Transverse colon (tissue), 3 donors: ENCODE data around the gene MYO7B.

Source experiments
- CTCF ChIP-seq, 5 experiments: fragments of 200-600 bp in 3 of 5; fragments of 450-650 bp in 2 of 5; sonication (generic) in 3 of 5; IDR thresholded peaks; 1 replicate in 2 of 5; 2 replicates in 3 of 5; pipeline ENCODE4 v1.5.1; 2016 to 2017; ENCODE audit warnings: antibody characterized with exemption in 5 of 5, inconsistent platforms in 3 of 5, mild to moderate bottlenecking in 2 of 5, moderate library complexity in 1 of 5
- EP300 ChIP-seq: sonication (generic); formaldehyde crosslinking; IDR thresholded peaks from one replicate; pipeline ENCODE4 v1.6.1; 2017; ENCODE audit warnings: antibody characterized with exemption, low read depth

- TF ChIP-seq CTCF (IDR thresholded peaks at IDR 0.05) (no peak), EP300 (no peak)
Measured at GRCh38 chr2:127594116-127594591, 58.7 kb downstream of the MYO7B start.
